B cell (primary cell): ENCODE results near the gene AKR7A3. TPM values are rescaled to one million over a fixed set of nuclear protein-coding genes. Genes with fewer than 3 reads are reported as not detected.

Source experiments
- ATAC-seq: fragments of 200-7000 bp; cut with Tn5 transposase; one replicate; pipeline ENCODE4 v1.10.0; 2021; ENCODE audit warnings: low read depth, mild to moderate bottlenecking, moderate number of reproducible peaks, moderate library complexity
- CTCF ChIA-PET: fragments of 350-600 bp; sonication (Branson Sonifier 250); formaldehyde crosslinking; loops from one replicate; lab custom pipeline; 2021; ENCODE audit warnings: antibody characterized with exemption, inconsistent platforms; lab: Charles Lee
- POLR2A ChIA-PET: fragments of 350-600 bp; sonication (Branson Sonifier 250); formaldehyde crosslinking; loops from one replicate; lab custom pipeline; 2021; ENCODE audit warnings: antibody characterized with exemption; lab: Charles Lee
- DNase-seq: peaks from one replicate; pipeline ENCODE4 v3.0.0; 2013
- H2AFZ ChIP-seq: 2 replicates; pipeline ENCODE4 v1.6.1; 2012; ENCODE audit warnings: mild to moderate bottlenecking, low read depth, low read length; ENCODE audit not compliant: insufficient read depth, poor library complexity, severe bottlenecking
- H3K27ac ChIP-seq, 2 donors: 1 replicate in 1 of 2; 2 replicates in 1 of 2; pipeline ENCODE4 v1.5.1; 2012 to 2013; ENCODE audit warnings: low read length in 2 of 2, mild to moderate bottlenecking in 2 of 2, moderate library complexity in 1 of 2
- H3K27me3 ChIP-seq, 4 experiments: fragments of 200-600 bp in 1 of 4; sonication (generic) in 1 of 4; replicated peaks in 1 of 4; 1 replicate in 2 of 4; 2 replicates in 2 of 4; pipeline versions ENCODE4 v1.6.1 to v1.7.0; 2013 to 2016; ENCODE audit warnings: low read length in 3 of 4, mild to moderate bottlenecking in 2 of 4, mixed read lengths in 1 of 4, moderate library complexity in 1 of 4; ENCODE audit not compliant: insufficient read depth in 4 of 4, control insufficient read depth in 3 of 4; ENCODE audit errors: control extremely low read depth in 1 of 4
- H3K36me3 ChIP-seq, 2 experiments: replicated peaks in 1 of 2; 1 replicate in 1 of 2; 2 replicates in 1 of 2; pipeline versions ENCODE4 v1.6.1 to v1.7.1; 2013; ENCODE audit warnings: low read length in 1 of 2; ENCODE audit not compliant: insufficient read depth in 2 of 2, control insufficient read depth in 1 of 2; ENCODE audit errors: control extremely low read depth in 1 of 2, extremely low read depth in 1 of 2
- H3K4me1 ChIP-seq, 2 donors: fragments of 200-600 bp in 1 of 2; sonication (generic) in 1 of 2; 1 replicate in 1 of 2; 2 replicates in 1 of 2; pipeline versions ENCODE4 v1.5.1 to v1.6.1; 2013 to 2017; ENCODE audit warnings: low read length in 2 of 2; ENCODE audit not compliant: control insufficient read depth in 2 of 2, insufficient read depth in 2 of 2
- H3K4me2 ChIP-seq: replicated peaks from 2 replicates; pipeline ENCODE3; 2012; ENCODE audit warnings: mild to moderate bottlenecking, low read depth, low read length; ENCODE audit not compliant: poor library complexity, severe bottlenecking
- H3K4me3 ChIP-seq, 5 experiments: fragments of 200-600 bp in 1 of 5; sonication (generic) in 1 of 5; 1 replicate in 3 of 5; 2 replicates in 2 of 5; pipeline versions ENCODE4 v1.5.1 to v1.7.0; 2011 to 2016; ENCODE audit warnings: low read length in 4 of 5, mild to moderate bottlenecking in 4 of 5, low read depth in 2 of 5, control low read depth in 1 of 5, moderate library complexity in 1 of 5; ENCODE audit not compliant: insufficient read depth in 1 of 5; ENCODE audit errors: control extremely low read depth in 1 of 5, extremely low read depth in 1 of 5
- H3K79me2 ChIP-seq: fragments of 200-600 bp; sonication (generic); one replicate; pipeline ENCODE4 v1.6.0; 2016; ENCODE audit warnings: low read length; ENCODE audit not compliant: control insufficient read depth, insufficient read depth
- H3K9ac ChIP-seq: fragments of 200-600 bp; sonication (generic); 2 replicates; pipeline ENCODE4 v1.6.1; 2017; ENCODE audit warnings: mild to moderate bottlenecking, low read length, moderate library complexity
- H3K9me3 ChIP-seq, 3 donors: one replicate each; pipeline versions ENCODE4 v1.6.1 to v1.7.1; 2013; ENCODE audit warnings: low read length in 2 of 3; ENCODE audit not compliant: control insufficient read depth in 2 of 3, insufficient read depth in 1 of 3; ENCODE audit errors: control extremely low read depth in 1 of 3
- H4K20me1 ChIP-seq: 2 replicates; pipeline ENCODE4 v1.6.0; 2012; ENCODE audit warnings: mild to moderate bottlenecking, low read length; ENCODE audit not compliant: insufficient read depth, control insufficient read depth, poor library complexity, severe bottlenecking
- H3K27ac Mint-ChIP-seq: one replicate; pipeline ENCODE4 v1.8.0; 2021; ENCODE audit warnings: mixed read lengths
- H3K27me3 Mint-ChIP-seq: one replicate; pipeline ENCODE4 v1.8.0; 2021; ENCODE audit warnings: mixed read lengths
- H3K4me1 Mint-ChIP-seq: one replicate; pipeline ENCODE4 v1.8.0; 2021; ENCODE audit warnings: mixed read lengths
- H3K4me3 Mint-ChIP-seq: one replicate; pipeline ENCODE4 v1.8.0; 2021; ENCODE audit warnings: mixed read lengths
- H3K9me3 Mint-ChIP-seq: one replicate; pipeline ENCODE4 v1.8.0; 2022; ENCODE audit warnings: mixed read lengths; ENCODE audit not compliant: insufficient read depth
- CTCF ChIP-seq: fragments of 200-600 bp; IDR thresholded peaks from one replicate; pipeline ENCODE4 v1.8.0; 2022; ENCODE audit warnings: antibody characterized with exemption, mild to moderate bottlenecking
- EZH2 ChIP-seq: IDR thresholded peaks from 2 replicates; pipeline ENCODE4 v1.6.1; 2012; ENCODE audit warnings: borderline replicate concordance, low read depth, mild to moderate bottlenecking, moderate library complexity, low read length; ENCODE audit not compliant: insufficient read depth, poor library complexity, severe bottlenecking
- WGBS: methylation state at CpG from one replicate; pipeline ENCODE4 v1.1.5; 2013; ENCODE audit warnings: missing lambda C conversion rate; ENCODE audit not compliant: insufficient coverage; 5-methylcytosine and 5-hydroxymethylcytosine counted together
- intact Hi-C: fragments of 100-400 bp; cut with micrococcal nuclease; formaldehyde crosslinking; loops from one replicate; pipeline ENCODE4 v1.10.0; 2022
- polyA plus RNA-seq: library from polyadenylated mRNA; depleted of rRNA; stranded (reverse); fragments of >200 nt; gene quantifications from 2 replicates; pipeline ENCODE4 v1.2.3, GENCODE V29; 2012
- total RNA-seq, 2 donors: library from RNA; stranded (reverse); fragments of 120-200 nt in 1 of 2; gene quantifications; 1 replicate in 1 of 2; 2 replicates in 1 of 2; pipeline versions ENCODE4 v1.2.3 to v1.2.4, GENCODE V29; 2013 to 2022

AKR7A3 gene
- total and polyA plus RNA-seq, 2 donors (not counting 1 experiment from before 2014, with no cell fraction given): 0.97 to 1.8 TPM

GRCh38 chr1:19329611-19330010 is 41.0 kb upstream of the AKR7A3 start:
- H3K79me2 ChIP-seq: peaks cover 15% of the 10 kb centered on the region
- H3K36me3 ChIP-seq: peaks cover 0 to 40% of the 10 kb centered on the region in 2 experiments
- Mint-ChIP-seq H3K9me3 (no peaks in the 10 kb centered on the region), H3K27ac (no peak overlapping the region), H3K4me3 (no peak overlapping the region), H3K4me1 (no peaks in the 10 kb centered on the region), H3K27me3 (no peaks in the 10 kb centered on the region)
- ATAC-seq: no peak
- POLR2A ChIA-PET: interaction anchor here (0.8 kb wide), 1 partner anchor 14 kb away, joined by 3 read pairs; no protein-coding TSS in a partner anchor
- no peaks in the 10 kb centered on the region for H4K20me1 ChIP-seq
- DNase-seq: no peak
- no peaks in the 10 kb centered on the region for H3K4me1 ChIP-seq
- intact Hi-C loops: no loop called here
- H3K9me3 ChIP-seq: no peaks in the 10 kb centered on the region
- TF ChIP-seq CTCF (no peak), EZH2 (no peak)
- no peak overlapping the region for H2AFZ ChIP-seq
- WGBS: 99% methylated on average over 5 of the region's 5 CpGs
- CTCF ChIA-PET: no interaction called here
- no peak overlapping the region for H3K4me2 ChIP-seq
- H3K27me3 ChIP-seq: no peaks in the 10 kb centered on the region
- H3K4me3 ChIP-seq: no peak overlapping the region
- no peak overlapping the region for H3K27ac ChIP-seq
- H3K9ac ChIP-seq: no peak overlapping the region

GRCh38 chr1:19329188-19329587 is 40.6 kb upstream of the AKR7A3 start:
- Mint-ChIP-seq H3K4me3 (no peak overlapping the region), H3K9me3 (no peaks in the 10 kb centered on the region), H3K27ac (no peak overlapping the region), H3K27me3 (no peaks in the 10 kb centered on the region), H3K4me1 (no peaks in the 10 kb centered on the region)
- Histone ChIP-seq H4K20me1 (no peaks in the 10 kb centered on the region), H2AFZ (no peak overlapping the region), H3K27ac (no peak overlapping the region), H3K4me1 (no peaks in the 10 kb centered on the region), H3K4me2 (no peak overlapping the region), H3K36me3 (peaks cover 0 to 41% of the 10 kb centered on the region in 2 experiments), H3K27me3 (no peaks in the 10 kb centered on the region), H3K4me3 (no peak overlapping the region), H3K79me2 (peaks cover 18% of the 10 kb centered on the region), H3K9ac (no peak overlapping the region), H3K9me3 (no peaks in the 10 kb centered on the region)
- intact Hi-C loops: no loop called here
- POLR2A ChIA-PET: no interaction called here
- CTCF ChIA-PET: no interaction called here
- DNase-seq: no peak
- no peak for TF ChIP-seq CTCF
- no peak for TF ChIP-seq EZH2
- WGBS: 91% methylated on average over 10 of the region's 13 CpGs
- no peak for ATAC-seq
